BE2C (cell line): ENCODE data around the gene CYRIA.

ENCODE experiments used
- DNase-seq: peaks from one replicate; pipeline ENCODE4 v3.0.0-alpha.2; 2020
- H3K27me3 ChIP-seq: fragments of 250-450 bp; sonication (Bioruptor Pico); 2 replicates; pipeline ENCODE4 v1.5.1; 2020; ENCODE audit warnings: mild to moderate bottlenecking
- H3K36me3 ChIP-seq: fragments of 250-450 bp; sonication (Bioruptor Pico); 2 replicates; pipeline ENCODE4 v1.5.1; 2020; ENCODE audit warnings: mild to moderate bottlenecking
- H3K4me1 ChIP-seq: fragments of 250-450 bp; sonication (Bioruptor Pico); 2 replicates; pipeline ENCODE4 v1.5.1; 2020
- H3K4me3 ChIP-seq: 2 replicates; pipeline ENCODE4 v1.5.1; 2011; ENCODE audit warnings: low read depth, low read length
- H3K9me3 ChIP-seq: fragments of 250-450 bp; sonication (Bioruptor Pico); 2 replicates; pipeline ENCODE4 v1.5.1; 2020
- TF ChIP-seq, protein P1 (sequence below): IDR thresholded peaks from 2 replicates; pipeline ENCODE4 v1.5.1; 2012; ENCODE audit warnings: mild to moderate bottlenecking, low read depth, low read length

CYRIA gene

DNA sequence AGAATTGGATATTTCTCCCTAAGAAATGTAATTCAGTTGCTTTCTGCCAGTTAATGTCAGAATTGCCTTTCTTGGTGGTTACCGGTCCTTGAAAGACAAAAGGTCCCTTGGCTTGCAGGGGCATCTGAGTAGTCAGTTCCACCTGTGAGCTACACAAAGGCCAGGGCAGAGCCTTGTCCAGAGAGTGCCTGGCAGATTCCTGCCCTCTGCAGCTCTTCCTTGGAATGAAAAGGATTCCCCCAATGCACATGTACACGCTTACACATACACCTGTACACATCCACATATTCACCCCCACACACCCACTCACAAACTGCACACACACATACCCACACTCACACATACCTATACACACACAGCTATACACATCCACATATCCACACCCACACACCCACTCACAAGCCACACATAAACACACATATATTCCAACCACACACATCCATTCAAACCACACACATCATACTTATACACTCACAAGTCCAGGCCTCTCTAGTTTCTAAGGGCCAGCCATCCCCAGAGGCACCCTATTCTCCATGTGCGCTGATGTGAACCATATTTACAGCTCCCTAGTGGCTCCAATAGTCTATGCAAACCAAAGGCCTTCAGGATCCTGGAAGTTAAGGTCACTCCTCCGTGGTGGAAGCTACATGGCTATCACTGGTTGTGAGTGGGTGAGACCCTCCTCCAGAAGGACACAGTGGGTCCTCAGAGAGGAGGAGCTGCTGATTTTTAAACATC, 9.6 kb downstream of the CYRIA start:
- DNase-seq = no peak
- no peaks in the 10 kb centered on the region for H3K36me3 ChIP-seq
- H3K9me3 ChIP-seq = no peaks in the 10 kb centered on the region
- TF ChIP-seq, protein P1, sequence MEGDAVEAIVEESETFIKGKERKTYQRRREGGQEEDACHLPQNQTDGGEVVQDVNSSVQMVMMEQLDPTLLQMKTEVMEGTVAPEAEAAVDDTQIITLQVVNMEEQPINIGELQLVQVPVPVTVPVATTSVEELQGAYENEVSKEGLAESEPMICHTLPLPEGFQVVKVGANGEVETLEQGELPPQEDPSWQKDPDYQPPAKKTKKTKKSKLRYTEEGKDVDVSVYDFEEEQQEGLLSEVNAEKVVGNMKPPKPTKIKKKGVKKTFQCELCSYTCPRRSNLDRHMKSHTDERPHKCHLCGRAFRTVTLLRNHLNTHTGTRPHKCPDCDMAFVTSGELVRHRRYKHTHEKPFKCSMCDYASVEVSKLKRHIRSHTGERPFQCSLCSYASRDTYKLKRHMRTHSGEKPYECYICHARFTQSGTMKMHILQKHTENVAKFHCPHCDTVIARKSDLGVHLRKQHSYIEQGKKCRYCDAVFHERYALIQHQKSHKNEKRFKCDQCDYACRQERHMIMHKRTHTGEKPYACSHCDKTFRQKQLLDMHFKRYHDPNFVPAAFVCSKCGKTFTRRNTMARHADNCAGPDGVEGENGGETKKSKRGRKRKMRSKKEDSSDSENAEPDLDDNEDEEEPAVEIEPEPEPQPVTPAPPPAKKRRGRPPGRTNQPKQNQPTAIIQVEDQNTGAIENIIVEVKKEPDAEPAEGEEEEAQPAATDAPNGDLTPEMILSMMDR = no peak
- no peaks in the 10 kb centered on the region; the same call in 1 of the 2 replicates for H3K27me3 ChIP-seq
- no peaks in the 10 kb centered on the region for H3K4me1 ChIP-seq
- no peak overlapping the region for H3K4me3 ChIP-seq

DNA sequence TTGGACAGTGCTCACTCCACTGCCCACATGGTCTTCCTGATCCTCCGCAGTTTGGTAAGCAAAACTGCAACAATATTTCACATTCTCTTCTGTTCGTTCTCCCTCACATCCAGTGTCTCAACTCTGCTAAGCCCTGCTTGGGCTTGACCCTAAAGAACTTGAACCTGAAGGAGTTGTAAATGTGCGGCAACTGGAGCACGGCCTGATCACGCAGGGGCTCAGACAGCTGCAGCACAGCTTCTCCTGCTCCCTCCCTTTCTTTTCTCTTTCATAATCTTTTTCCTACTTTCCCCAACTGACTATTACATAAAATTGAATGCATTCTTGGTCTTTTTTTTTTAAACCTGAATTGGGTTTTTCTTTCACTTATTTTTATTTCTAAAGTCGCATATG, 10.2 kb downstream of the CYRIA start:
- TF ChIP-seq, protein P1 = no peak
- no peaks in the 10 kb centered on the region; the same call in 1 of the 2 replicates for H3K27me3 ChIP-seq
- H3K4me1 ChIP-seq = no peaks in the 10 kb centered on the region
- no peak overlapping the region for H3K4me3 ChIP-seq
- no peak for DNase-seq
- H3K36me3 ChIP-seq = no peaks in the 10 kb centered on the region
- H3K9me3 ChIP-seq = no peaks in the 10 kb centered on the region

DNA sequence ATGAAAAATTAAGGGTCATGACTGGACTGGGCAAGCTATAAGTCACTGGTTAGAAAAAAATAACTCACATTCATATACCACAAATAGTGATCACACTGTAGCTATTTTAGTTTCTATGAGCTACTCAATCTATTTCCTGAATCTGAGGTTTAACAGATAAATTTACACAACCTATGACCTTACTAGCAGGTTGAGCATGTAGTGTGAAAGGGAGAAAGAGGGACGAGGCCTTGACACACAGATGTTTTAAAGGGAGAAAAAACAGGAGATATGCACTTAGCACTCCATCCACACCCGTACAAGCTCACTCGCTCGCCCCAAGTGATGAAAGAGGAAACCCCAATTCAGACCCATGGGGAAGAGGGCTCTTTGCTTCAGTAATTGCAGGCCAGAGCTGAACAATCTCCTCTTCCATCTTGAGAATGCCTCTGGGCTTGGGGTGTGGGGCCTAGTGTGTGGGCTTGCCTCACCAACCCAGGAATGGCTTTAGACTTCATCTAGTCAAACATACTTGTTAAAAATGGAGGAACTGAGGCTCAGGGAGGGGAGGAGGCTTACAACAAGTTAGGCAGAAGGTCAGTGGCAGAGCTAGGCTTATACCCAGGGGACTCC, 10.7 kb downstream of the CYRIA start:
- Histone ChIP-seq H3K4me1 (no peaks in the 10 kb centered on the region), H3K27me3 (no peaks in the 10 kb centered on the region; the same call in 1 of the 2 replicates), H3K36me3 (no peaks in the 10 kb centered on the region), H3K4me3 (no peak overlapping the region), H3K9me3 (no peaks in the 10 kb centered on the region)
- DNase-seq = no peak
- TF ChIP-seq, protein P1 = no peak

DNA sequence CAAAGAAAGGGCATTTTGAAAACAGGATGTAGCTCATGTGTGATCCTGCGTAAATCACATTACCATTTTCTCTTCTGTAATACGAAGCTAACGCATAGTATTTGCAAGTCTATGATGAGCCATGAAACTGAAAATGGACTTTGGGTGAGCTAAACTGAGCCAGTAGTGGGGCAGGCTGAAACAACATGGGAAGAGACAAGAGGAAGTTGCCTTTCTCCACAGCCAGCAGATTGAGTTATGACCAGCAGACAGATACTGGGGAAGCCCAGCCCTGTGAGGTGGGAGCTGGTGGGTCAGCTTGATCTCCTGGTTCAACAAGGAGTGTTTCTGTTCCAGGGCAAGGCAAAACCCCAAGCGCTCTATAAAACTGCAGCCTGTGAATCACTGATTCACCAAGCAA, 11.8 kb downstream of the CYRIA start:
- TF ChIP-seq, protein P1 = no peak
- no peaks in the 10 kb centered on the region for H3K36me3 ChIP-seq
- H3K27me3 ChIP-seq = no peaks in the 10 kb centered on the region; the same call in 1 of the 2 replicates
- no peaks in the 10 kb centered on the region for H3K4me1 ChIP-seq
- H3K4me3 ChIP-seq = no peak overlapping the region
- no peak for DNase-seq
- no peaks in the 10 kb centered on the region for H3K9me3 ChIP-seq

DNA sequence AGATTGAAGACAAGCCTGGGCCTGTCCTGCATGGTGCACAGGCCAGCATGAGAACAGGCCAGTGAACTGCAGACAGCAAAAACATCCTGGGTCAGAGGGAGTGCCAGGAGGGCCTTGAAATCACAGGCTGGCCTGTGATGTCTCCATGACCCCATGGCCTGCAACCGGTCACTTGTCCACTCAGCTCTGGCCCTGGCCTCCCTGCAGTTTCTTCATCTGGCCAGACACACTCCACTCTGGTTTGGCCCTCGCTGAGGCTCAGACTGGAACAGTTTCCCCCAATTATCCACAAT, 12.6 kb downstream of the CYRIA start:
- DNase-seq = no peak
- Histone ChIP-seq H3K36me3 (no peaks in the 10 kb centered on the region), H3K27me3 (no peaks in the 10 kb centered on the region; the same call in 1 of the 2 replicates), H3K9me3 (no peaks in the 10 kb centered on the region), H3K4me3 (no peak overlapping the region), H3K4me1 (no peaks in the 10 kb centered on the region)
- TF ChIP-seq, protein P1 = no peak
